Measurements from ENCODE around the gene TNPO1.

DNA sequence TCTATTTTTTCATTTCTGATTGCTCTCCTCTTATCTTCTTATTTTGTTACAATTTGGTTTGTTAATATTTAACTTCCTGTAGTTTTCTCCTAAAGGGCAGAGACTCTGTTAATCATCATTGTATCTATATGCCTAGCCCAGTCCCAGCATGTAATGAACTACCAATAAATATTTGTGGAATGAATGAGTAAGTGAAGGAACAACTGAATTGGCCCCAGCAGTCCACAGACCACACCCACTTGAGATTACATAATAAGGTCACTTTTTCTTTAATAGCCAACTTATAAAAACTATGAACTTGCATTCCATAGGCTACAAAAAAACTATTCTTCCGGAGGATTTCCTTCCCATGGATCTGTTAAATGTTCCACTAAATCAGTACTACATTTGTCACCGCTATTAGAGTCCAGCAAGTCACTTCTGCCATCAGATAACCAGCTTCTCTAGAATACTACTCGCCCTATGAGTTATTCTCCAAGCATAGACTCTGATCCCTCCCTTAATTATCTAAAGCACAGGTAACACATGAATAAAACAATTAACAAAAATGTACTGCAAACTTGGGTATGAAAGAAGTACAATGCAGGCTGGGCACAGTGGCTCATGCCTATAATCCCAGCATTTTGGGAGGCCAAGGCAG, 27.5 kb upstream of the TNPO1 start:
- no peak for TF ChIP-seq EZH2 (IDR thresholded peaks at IDR 0.05; ENCODE audit: borderline replicate concordance, insufficient read depth, low read length, poor library complexity, severe bottlenecking)
- TF ChIP-seq, protein P1, sequence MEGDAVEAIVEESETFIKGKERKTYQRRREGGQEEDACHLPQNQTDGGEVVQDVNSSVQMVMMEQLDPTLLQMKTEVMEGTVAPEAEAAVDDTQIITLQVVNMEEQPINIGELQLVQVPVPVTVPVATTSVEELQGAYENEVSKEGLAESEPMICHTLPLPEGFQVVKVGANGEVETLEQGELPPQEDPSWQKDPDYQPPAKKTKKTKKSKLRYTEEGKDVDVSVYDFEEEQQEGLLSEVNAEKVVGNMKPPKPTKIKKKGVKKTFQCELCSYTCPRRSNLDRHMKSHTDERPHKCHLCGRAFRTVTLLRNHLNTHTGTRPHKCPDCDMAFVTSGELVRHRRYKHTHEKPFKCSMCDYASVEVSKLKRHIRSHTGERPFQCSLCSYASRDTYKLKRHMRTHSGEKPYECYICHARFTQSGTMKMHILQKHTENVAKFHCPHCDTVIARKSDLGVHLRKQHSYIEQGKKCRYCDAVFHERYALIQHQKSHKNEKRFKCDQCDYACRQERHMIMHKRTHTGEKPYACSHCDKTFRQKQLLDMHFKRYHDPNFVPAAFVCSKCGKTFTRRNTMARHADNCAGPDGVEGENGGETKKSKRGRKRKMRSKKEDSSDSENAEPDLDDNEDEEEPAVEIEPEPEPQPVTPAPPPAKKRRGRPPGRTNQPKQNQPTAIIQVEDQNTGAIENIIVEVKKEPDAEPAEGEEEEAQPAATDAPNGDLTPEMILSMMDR (IDR thresholded peaks at IDR 0.05; ENCODE audit: poor library complexity, severe bottlenecking) = no peak
- no peak for TF ChIP-seq POLR2AphosphoS5 (IDR thresholded peaks at IDR 0.05)
- TF ChIP-seq, protein P2, sequence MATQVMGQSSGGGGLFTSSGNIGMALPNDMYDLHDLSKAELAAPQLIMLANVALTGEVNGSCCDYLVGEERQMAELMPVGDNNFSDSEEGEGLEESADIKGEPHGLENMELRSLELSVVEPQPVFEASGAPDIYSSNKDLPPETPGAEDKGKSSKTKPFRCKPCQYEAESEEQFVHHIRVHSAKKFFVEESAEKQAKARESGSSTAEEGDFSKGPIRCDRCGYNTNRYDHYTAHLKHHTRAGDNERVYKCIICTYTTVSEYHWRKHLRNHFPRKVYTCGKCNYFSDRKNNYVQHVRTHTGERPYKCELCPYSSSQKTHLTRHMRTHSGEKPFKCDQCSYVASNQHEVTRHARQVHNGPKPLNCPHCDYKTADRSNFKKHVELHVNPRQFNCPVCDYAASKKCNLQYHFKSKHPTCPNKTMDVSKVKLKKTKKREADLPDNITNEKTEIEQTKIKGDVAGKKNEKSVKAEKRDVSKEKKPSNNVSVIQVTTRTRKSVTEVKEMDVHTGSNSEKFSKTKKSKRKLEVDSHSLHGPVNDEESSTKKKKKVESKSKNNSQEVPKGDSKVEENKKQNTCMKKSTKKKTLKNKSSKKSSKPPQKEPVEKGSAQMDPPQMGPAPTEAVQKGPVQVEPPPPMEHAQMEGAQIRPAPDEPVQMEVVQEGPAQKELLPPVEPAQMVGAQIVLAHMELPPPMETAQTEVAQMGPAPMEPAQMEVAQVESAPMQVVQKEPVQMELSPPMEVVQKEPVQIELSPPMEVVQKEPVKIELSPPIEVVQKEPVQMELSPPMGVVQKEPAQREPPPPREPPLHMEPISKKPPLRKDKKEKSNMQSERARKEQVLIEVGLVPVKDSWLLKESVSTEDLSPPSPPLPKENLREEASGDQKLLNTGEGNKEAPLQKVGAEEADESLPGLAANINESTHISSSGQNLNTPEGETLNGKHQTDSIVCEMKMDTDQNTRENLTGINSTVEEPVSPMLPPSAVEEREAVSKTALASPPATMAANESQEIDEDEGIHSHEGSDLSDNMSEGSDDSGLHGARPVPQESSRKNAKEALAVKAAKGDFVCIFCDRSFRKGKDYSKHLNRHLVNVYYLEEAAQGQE (IDR thresholded peaks at IDR 0.05; ENCODE audit: borderline replicate concordance) = no peak
- no peak for TF ChIP-seq TAF1 (IDR thresholded peaks at IDR 0.05; ENCODE audit: low read depth)
